Measurements from ENCODE around the gene EYA4. TPM values are rescaled to one million over a fixed set of nuclear protein-coding genes. Genes with fewer than 3 reads are reported as not detected.

The EYA4 gene
- total and polyA plus RNA-seq, 2 donors (not counting 1 experiment from before 2014, with no cell fraction given) = 4.6 to 38.0 TPM

DNA sequence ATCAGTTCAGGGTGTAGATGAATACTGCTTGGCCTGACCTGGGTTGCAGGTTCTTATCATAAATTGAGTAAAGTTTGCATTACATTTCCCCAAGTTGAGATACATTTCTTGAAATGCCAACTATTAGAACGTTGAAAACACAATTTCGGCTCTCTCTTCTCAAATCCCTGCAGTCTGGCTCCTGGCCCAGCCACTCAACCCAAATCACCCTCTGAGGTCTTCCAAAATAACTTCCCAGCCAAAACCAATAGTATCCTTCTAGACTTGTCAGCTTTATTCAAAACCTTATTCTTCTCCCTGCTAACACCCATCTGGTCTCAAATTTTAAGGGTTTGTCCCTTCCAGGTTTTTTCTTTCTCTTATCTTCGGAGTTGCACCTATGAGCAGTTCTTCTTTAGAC is 263.6 kb downstream of the EYA4 start:
- Histone ChIP-seq H3K9ac (ENCODE audit: insufficient read depth, low read length) (no peak overlapping the region), H3K9me3 (ENCODE audit: control insufficient read depth, insufficient read depth, low read depth, low read length) (no peaks in the 10 kb centered on the region), H2AFZ (ENCODE audit: low read length) (no peak overlapping the region), H4K20me1 (ENCODE audit: control insufficient read depth, extremely low read depth, insufficient read depth, low read length) (no peaks in the 10 kb centered on the region), H3K4me3 (replicated peaks in 1 of 4; ENCODE audit: control extremely low read depth in 1 of 4, insufficient read depth in 1 of 4, low read depth in 3 of 4, low read length in 4 of 4) (no peak overlapping the region), H3K36me3 (ENCODE audit: control insufficient read depth, insufficient read depth, low read length) (no peaks in the 10 kb centered on the region), H3K27ac (ENCODE audit: insufficient read depth, low read length) (no peak overlapping the region), H3K4me2 (ENCODE audit: extremely low read depth, insufficient read depth, low read length) (no peak overlapping the region), H3K27me3 (ENCODE audit: control insufficient read depth, insufficient read depth, low read length) (no peaks in the 10 kb centered on the region), H3K4me1 (ENCODE audit: control insufficient read depth, extremely low read depth, insufficient read depth, low read length) (no peaks in the 10 kb centered on the region), H3K79me2 (ENCODE audit: control insufficient read depth, insufficient read depth, low read length) (no peaks in the 10 kb centered on the region)
- peak; percentile 8 to 44 for DNase-seq (ENCODE audit: low read depth in 2 of 2)
- TF ChIP-seq, protein P1, sequence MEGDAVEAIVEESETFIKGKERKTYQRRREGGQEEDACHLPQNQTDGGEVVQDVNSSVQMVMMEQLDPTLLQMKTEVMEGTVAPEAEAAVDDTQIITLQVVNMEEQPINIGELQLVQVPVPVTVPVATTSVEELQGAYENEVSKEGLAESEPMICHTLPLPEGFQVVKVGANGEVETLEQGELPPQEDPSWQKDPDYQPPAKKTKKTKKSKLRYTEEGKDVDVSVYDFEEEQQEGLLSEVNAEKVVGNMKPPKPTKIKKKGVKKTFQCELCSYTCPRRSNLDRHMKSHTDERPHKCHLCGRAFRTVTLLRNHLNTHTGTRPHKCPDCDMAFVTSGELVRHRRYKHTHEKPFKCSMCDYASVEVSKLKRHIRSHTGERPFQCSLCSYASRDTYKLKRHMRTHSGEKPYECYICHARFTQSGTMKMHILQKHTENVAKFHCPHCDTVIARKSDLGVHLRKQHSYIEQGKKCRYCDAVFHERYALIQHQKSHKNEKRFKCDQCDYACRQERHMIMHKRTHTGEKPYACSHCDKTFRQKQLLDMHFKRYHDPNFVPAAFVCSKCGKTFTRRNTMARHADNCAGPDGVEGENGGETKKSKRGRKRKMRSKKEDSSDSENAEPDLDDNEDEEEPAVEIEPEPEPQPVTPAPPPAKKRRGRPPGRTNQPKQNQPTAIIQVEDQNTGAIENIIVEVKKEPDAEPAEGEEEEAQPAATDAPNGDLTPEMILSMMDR (conservative IDR thresholded peaks at IDR 0.05 in 1 of 2, IDR thresholded peaks at IDR 0.05 in 1 of 2; ENCODE audit: low read depth in 1 of 2, low read length in 2 of 2) = no peak
- TF ChIP-seq EZH2 (IDR thresholded peaks at IDR 0.05; ENCODE audit: low read length, missing control alignments) = no peak

DNA sequence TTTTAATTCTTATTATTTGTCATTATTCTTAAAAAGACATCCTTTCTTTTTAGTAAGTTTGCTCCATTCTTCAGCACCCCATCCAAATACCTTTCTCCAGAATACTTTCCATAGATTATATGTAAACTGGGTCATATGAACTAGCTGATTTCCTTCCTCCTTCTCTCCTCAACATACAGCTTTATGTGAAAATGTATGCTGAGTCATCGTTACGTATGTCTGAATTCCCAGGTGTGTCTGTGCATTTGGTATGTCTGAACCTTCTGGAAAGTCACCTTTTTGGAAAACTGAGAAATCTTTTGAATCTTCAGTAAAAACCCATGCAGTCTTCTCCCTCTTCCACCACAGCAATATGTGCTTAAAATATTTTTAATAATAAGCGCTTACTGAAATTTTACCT is 264.5 kb downstream of the EYA4 start:
- Histone ChIP-seq H3K9me3 (ENCODE audit: control insufficient read depth, insufficient read depth, low read depth, low read length) (no peaks in the 10 kb centered on the region), H3K36me3 (ENCODE audit: control insufficient read depth, insufficient read depth, low read length) (no peaks in the 10 kb centered on the region), H3K4me3 (replicated peaks in 1 of 4; ENCODE audit: control extremely low read depth in 1 of 4, insufficient read depth in 1 of 4, low read depth in 3 of 4, low read length in 4 of 4) (no peak overlapping the region), H3K9ac (ENCODE audit: insufficient read depth, low read length) (no peak overlapping the region), H3K4me2 (ENCODE audit: extremely low read depth, insufficient read depth, low read length) (no peak overlapping the region), H3K27ac (ENCODE audit: insufficient read depth, low read length) (no peak overlapping the region), H3K79me2 (ENCODE audit: control insufficient read depth, insufficient read depth, low read length) (no peaks in the 10 kb centered on the region), H3K4me1 (ENCODE audit: control insufficient read depth, extremely low read depth, insufficient read depth, low read length) (no peaks in the 10 kb centered on the region), H4K20me1 (ENCODE audit: control insufficient read depth, extremely low read depth, insufficient read depth, low read length) (no peaks in the 10 kb centered on the region), H2AFZ (ENCODE audit: low read length) (no peak overlapping the region), H3K27me3 (ENCODE audit: control insufficient read depth, insufficient read depth, low read length) (no peaks in the 10 kb centered on the region)
- no peak for TF ChIP-seq EZH2 (IDR thresholded peaks at IDR 0.05; ENCODE audit: low read length, missing control alignments)
- TF ChIP-seq, protein P1 (conservative IDR thresholded peaks at IDR 0.05 in 1 of 2, IDR thresholded peaks at IDR 0.05 in 1 of 2; ENCODE audit: low read depth in 1 of 2, low read length in 2 of 2) = no peak
- no peak for DNase-seq (ENCODE audit: low read depth in 2 of 2)

DNA sequence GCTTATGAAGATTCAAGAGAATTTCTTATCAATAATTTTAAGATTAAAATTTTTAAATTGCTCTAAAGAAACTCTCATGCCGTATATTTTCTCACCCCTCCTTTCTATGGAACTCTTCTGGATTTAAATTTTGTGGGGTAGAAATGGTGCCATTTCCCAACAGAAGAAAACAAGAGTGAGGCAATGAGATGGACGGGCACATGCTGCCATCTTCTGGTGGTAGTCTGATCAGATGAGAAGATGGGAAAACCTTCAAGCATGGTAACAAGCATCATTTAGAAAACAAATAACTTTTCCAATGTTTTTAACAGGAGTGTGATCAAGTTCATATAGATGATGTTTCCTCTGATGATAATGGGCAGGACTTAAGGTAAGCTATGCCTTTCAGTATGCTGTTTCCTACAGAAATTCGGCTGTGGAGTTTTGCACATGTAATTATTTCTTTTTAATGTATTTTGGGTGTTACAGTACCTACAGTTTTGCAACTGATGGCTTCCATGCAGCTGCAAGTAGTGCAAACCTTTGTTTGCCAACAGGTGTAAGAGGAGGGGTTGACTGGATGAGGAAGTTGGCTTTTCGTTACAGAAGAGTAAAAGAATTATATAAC is 271.4 kb downstream of the EYA4 start:
- H3K36me3 ChIP-seq (ENCODE audit: control insufficient read depth, insufficient read depth, low read length) = no peaks in the 10 kb centered on the region
- peak; percentile 36 to 73 for DNase-seq (ENCODE audit: low read depth in 2 of 2)
- no peaks in the 10 kb centered on the region for H3K4me1 ChIP-seq (ENCODE audit: control insufficient read depth, extremely low read depth, insufficient read depth, low read length)
- H3K27ac ChIP-seq (ENCODE audit: insufficient read depth, low read length) = no peak overlapping the region
- H3K9me3 ChIP-seq (ENCODE audit: control insufficient read depth, insufficient read depth, low read depth, low read length) = no peaks in the 10 kb centered on the region
- H3K4me3 ChIP-seq (replicated peaks in 1 of 4; ENCODE audit: control extremely low read depth in 1 of 4, insufficient read depth in 1 of 4, low read depth in 3 of 4, low read length in 4 of 4) = no peak overlapping the region
- no peaks in the 10 kb centered on the region for H3K79me2 ChIP-seq (ENCODE audit: control insufficient read depth, insufficient read depth, low read length)
- TF ChIP-seq, protein P1 (conservative IDR thresholded peaks at IDR 0.05 in 1 of 2, IDR thresholded peaks at IDR 0.05 in 1 of 2; ENCODE audit: low read depth in 1 of 2, low read length in 2 of 2) = peak; percentile 51 to 68
- no peak for TF ChIP-seq EZH2 (IDR thresholded peaks at IDR 0.05; ENCODE audit: low read length, missing control alignments)
- no peaks in the 10 kb centered on the region for H3K27me3 ChIP-seq (ENCODE audit: control insufficient read depth, insufficient read depth, low read length)
- H3K9ac ChIP-seq (ENCODE audit: insufficient read depth, low read length) = no peak overlapping the region
- H2AFZ ChIP-seq (ENCODE audit: low read length) = no peak overlapping the region
- H4K20me1 ChIP-seq (ENCODE audit: control insufficient read depth, extremely low read depth, insufficient read depth, low read length) = no peaks in the 10 kb centered on the region
- no peak overlapping the region for H3K4me2 ChIP-seq (ENCODE audit: extremely low read depth, insufficient read depth, low read length)
